ENCODE data around the gene NFE2L2.

NFE2L2 gene

DNA sequence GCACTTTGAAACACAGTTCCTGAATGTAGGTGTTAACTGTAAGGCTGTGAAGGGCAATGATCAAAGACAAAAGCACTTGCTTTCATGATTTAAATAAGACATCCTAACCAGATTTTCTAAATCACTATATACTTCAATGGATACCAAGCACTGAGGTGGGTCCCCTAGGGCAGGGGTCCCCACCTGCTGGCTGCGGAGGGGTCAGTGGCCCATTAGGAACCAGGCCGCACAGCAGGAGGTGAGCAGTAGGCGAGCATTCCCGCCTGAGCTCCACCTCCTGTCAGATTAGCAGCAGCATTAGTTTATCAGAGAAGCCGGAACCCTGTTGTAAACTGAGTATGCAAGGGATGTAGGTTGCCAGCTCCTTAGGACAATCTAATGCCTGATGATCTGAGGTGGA lies 7.1 kb downstream of the NFE2L2 start (continued):
- TF ChIP-seq OSR1 (CRISPR knock-in tag; IDR thresholded peaks at IDR 0.05): no peak
- no peak for TF ChIP-seq ZFP3 (CRISPR knock-in tag; IDR thresholded peaks at IDR 0.05)
- TF ChIP-seq PATZ1 (CRISPR knock-in tag; IDR thresholded peaks at IDR 0.05; ENCODE audit: borderline replicate concordance): no peak
- TF ChIP-seq TCF4 (CRISPR knock-in tag; IDR thresholded peaks at IDR 0.05; ENCODE audit: borderline replicate concordance): no peak
- no peak for TF ChIP-seq ISL1 (CRISPR knock-in tag; IDR thresholded peaks at IDR 0.05)
- TF ChIP-seq ZC3H10 (CRISPR knock-in tag; IDR thresholded peaks at IDR 0.05): no peak
- TF ChIP-seq, protein P1, sequence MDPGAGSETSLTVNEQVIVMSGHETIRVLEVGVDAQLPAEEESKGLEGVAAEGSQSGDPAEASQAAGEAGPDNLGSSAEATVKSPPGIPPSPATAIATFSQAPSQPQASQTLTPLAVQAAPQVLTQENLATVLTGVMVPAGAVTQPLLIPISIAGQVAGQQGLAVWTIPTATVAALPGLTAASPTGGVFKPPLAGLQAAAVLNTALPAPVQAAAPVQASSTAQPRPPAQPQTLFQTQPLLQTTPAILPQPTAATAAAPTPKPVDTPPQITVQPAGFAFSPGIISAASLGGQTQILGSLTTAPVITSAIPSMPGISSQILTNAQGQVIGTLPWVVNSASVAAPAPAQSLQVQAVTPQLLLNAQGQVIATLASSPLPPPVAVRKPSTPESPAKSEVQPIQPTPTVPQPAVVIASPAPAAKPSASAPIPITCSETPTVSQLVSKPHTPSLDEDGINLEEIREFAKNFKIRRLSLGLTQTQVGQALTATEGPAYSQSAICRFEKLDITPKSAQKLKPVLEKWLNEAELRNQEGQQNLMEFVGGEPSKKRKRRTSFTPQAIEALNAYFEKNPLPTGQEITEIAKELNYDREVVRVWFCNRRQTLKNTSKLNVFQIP (CRISPR knock-in tag; IDR thresholded peaks at IDR 0.05; ENCODE audit: borderline replicate concordance, low read depth): no peak
- TF ChIP-seq PPARA (CRISPR knock-in tag; IDR thresholded peaks at IDR 0.05; ENCODE audit: borderline replicate concordance): no peak
- no peak for TF ChIP-seq ZNF70 (CRISPR knock-in tag; IDR thresholded peaks at IDR 0.05)
- TF ChIP-seq ZNF565 (CRISPR knock-in tag; conservative IDR thresholded peaks at IDR 0.05; ENCODE audit: low read depth): no peak

- no peak for ATAC-seq
- no peak for TF ChIP-seq ZNF8 (CRISPR knock-in tag; IDR thresholded peaks at IDR 0.05)
- no peak for TF ChIP-seq TCF4 (CRISPR knock-in tag; IDR thresholded peaks at IDR 0.05; ENCODE audit: borderline replicate concordance)
- no peak for TF ChIP-seq ZFP30 (CRISPR knock-in tag; IDR thresholded peaks at IDR 0.05)
- TF ChIP-seq GLIS3 (CRISPR knock-in tag; IDR thresholded peaks at IDR 0.05): no peak
- no peak for TF ChIP-seq CREB5 (CRISPR knock-in tag; IDR thresholded peaks at IDR 0.05; ENCODE audit: low read depth)
- no peak for TF ChIP-seq ISL1 (CRISPR knock-in tag; IDR thresholded peaks at IDR 0.05)
- no peak for TF ChIP-seq ZNF70 (CRISPR knock-in tag; IDR thresholded peaks at IDR 0.05)
These were observed 7.8 kb downstream of the NFE2L2 start for GRCh38 chr2:177256695-177257094.

GRCh38 chr2:177256026-177256425 lies 8.5 kb downstream of the NFE2L2 start:
- no peak for TF ChIP-seq CSDC2 (CRISPR knock-in tag; IDR thresholded peaks at IDR 0.05)
- no peak for TF ChIP-seq ZNF70 (CRISPR knock-in tag; IDR thresholded peaks at IDR 0.05)
- TF ChIP-seq ISL1 (CRISPR knock-in tag; IDR thresholded peaks at IDR 0.05): no peak
- TF ChIP-seq PATZ1 (CRISPR knock-in tag; IDR thresholded peaks at IDR 0.05; ENCODE audit: borderline replicate concordance): no peak
- no peak for TF ChIP-seq ZFP3 (CRISPR knock-in tag; IDR thresholded peaks at IDR 0.05)
- no peak for TF ChIP-seq RARB (CRISPR knock-in tag; IDR thresholded peaks at IDR 0.05)
- TF ChIP-seq, protein P2, sequence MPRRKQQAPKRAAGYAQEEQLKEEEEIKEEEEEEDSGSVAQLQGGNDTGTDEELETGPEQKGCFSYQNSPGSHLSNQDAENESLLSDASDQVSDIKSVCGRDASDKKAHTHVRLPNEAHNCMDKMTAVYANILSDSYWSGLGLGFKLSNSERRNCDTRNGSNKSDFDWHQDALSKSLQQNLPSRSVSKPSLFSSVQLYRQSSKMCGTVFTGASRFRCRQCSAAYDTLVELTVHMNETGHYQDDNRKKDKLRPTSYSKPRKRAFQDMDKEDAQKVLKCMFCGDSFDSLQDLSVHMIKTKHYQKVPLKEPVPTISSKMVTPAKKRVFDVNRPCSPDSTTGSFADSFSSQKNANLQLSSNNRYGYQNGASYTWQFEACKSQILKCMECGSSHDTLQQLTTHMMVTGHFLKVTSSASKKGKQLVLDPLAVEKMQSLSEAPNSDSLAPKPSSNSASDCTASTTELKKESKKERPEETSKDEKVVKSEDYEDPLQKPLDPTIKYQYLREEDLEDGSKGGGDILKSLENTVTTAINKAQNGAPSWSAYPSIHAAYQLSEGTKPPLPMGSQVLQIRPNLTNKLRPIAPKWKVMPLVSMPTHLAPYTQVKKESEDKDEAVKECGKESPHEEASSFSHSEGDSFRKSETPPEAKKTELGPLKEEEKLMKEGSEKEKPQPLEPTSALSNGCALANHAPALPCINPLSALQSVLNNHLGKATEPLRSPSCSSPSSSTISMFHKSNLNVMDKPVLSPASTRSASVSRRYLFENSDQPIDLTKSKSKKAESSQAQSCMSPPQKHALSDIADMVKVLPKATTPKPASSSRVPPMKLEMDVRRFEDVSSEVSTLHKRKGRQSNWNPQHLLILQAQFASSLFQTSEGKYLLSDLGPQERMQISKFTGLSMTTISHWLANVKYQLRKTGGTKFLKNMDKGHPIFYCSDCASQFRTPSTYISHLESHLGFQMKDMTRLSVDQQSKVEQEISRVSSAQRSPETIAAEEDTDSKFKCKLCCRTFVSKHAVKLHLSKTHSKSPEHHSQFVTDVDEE (CRISPR knock-in tag; IDR thresholded peaks at IDR 0.05): no peak
- TF ChIP-seq ESRRG (CRISPR knock-in tag; IDR thresholded peaks at IDR 0.05): no peak
- TF ChIP-seq TOX (CRISPR knock-in tag; IDR thresholded peaks at IDR 0.05; ENCODE audit: borderline replicate concordance): no peak
- TF ChIP-seq GLIS3 (CRISPR knock-in tag; IDR thresholded peaks at IDR 0.05): no peak
- TF ChIP-seq PPARA (CRISPR knock-in tag; IDR thresholded peaks at IDR 0.05; ENCODE audit: borderline replicate concordance): no peak
- no peak for TF ChIP-seq ZC3H10 (CRISPR knock-in tag; IDR thresholded peaks at IDR 0.05)
- no peak for TF ChIP-seq CREB5 (CRISPR knock-in tag; IDR thresholded peaks at IDR 0.05; ENCODE audit: low read depth)
- TF ChIP-seq, protein P1 (CRISPR knock-in tag; IDR thresholded peaks at IDR 0.05; ENCODE audit: borderline replicate concordance, low read depth): no peak
- TF ChIP-seq ZNF565 (CRISPR knock-in tag; conservative IDR thresholded peaks at IDR 0.05; ENCODE audit: low read depth): no peak
- TF ChIP-seq, protein P3, sequence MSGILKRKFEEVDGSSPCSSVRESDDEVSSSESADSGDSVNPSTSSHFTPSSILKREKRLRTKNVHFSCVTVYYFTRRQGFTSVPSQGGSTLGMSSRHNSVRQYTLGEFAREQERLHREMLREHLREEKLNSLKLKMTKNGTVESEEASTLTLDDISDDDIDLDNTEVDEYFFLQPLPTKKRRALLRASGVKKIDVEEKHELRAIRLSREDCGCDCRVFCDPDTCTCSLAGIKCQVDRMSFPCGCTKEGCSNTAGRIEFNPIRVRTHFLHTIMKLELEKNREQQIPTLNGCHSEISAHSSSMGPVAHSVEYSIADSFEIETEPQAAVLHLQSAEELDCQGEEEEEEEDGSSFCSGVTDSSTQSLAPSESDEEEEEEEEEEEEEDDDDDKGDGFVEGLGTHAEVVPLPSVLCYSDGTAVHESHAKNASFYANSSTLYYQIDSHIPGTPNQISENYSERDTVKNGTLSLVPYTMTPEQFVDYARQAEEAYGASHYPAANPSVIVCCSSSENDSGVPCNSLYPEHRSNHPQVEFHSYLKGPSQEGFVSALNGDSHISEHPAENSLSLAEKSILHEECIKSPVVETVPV (CRISPR knock-in tag; IDR thresholded peaks at IDR 0.05): no peak
- TF ChIP-seq ARNTL (CRISPR knock-in tag; IDR thresholded peaks at IDR 0.05; ENCODE audit: borderline replicate concordance, low read depth): no peak
- TF ChIP-seq TCF4 (CRISPR knock-in tag; IDR thresholded peaks at IDR 0.05; ENCODE audit: borderline replicate concordance): no peak
- no peak for ATAC-seq

Data from SK-N-SH treated with all-trans-retinoic acid at 6 μM for 48 hours (cell line).